Stimulated activated CD4-positive, alpha-beta T cell treated with anti-CD3 and anti-CD28 coated beads, Interleukin-12 subunit alpha, Interleukin-12 subunit beta, amount 100 ng/mL, for 4 hours (primary cell): Measurements from ENCODE around the gene CHGA.

Experiments
- DNase-seq: peaks from one replicate; pipeline ENCODE4 v3.0.0-alpha.2; 2020

The CHGA gene

DNA sequence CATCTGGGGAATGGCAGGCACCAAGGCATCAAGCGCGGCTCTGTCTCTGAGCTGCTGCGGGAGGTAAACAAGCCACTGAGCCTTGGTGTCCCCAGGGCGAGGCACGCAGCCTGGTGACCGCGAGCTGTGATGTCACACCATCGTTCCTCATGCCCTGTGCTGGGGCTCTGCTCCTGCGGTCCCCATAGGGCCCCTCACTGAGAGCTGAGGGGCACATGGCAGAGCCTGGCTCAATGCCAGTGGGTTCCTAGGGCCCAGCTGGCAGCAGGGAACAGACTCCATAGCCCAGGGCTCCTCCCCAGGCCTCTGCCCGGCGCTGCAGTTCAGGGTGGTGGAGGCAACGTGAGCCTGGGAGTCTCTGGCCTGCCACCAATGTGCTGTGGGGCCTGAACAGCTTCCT lies 22.6 kb downstream of the CHGA start:
- no peak for DNase-seq

DNA sequence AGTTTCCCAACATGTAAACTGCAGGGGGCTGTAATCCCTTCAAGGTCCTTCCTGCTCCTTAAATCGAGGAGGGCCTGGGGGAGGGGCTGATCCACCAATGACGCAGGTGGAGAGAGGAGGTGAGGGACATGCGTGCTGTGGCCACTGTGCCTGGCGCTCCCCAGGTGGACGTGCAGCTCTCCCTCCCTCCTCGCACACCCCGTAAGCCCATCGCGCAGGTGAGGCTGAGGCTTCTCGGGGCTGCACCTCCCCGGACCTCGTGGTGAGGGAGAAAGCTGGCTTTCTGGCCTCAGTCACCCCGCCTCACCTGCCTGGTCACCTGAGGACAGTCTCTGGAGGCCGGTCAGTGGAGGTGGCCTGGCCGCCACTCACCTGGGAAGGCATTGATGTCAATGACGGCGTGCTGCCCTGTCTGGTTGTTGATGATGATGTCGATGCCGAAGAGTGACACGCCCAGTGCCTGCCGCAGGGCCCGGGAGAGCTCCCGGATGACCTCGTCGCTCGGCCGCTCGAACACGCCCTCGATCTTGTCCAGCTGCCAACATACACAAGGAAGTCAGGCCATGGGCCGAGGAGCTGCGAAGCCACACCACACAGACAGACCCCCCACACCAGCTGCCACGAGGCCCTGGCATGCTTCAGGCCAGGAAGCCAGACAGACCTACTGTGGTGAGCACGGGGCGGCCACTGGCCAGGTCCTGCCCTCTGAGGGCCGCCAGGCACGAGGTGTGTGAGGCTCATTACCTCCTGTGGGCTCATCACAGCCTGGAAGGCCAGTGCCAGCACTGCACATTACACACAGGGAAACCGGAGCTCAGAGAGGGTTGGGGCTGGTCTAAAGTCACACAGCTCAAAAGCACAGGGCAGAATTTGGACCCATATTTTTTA lies 23.3 kb downstream of the CHGA start:
- DNase-seq: no peak

DNA sequence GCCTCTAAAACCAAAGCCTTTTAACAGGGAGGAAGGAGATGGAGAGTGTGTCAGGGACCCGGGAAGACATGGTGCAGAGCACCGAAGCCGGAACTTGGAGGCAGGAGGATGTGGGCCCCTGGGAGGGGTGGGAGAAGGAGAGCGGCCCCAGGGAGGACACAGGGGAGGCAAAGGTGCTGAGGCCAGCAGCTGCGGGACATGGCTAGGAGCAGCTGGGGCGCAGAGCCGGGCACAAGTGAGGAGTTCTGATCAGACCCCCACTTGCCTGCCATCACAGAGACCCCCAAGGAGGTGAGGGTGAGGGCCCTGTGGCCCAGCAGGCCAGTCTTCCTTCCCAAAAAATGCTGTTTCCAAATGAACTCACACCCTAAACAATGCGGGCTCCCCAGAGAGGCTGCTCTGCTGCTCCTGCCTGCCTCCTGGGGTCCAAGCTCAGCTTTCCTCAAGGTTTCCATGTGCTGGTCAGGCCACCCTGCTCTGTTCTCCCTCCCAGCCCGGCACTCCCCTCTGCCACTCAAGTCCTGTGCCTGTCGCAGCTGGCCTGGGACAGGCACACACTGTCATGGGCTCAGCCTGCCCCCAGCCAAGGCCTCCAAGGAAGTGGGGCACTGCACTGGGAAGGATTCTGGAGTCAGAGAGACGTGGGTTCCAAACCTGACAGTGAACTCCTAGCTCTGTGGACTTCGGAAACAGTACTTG lies 24.0 kb downstream of the CHGA start:
- DNase-seq: no peak

DNA sequence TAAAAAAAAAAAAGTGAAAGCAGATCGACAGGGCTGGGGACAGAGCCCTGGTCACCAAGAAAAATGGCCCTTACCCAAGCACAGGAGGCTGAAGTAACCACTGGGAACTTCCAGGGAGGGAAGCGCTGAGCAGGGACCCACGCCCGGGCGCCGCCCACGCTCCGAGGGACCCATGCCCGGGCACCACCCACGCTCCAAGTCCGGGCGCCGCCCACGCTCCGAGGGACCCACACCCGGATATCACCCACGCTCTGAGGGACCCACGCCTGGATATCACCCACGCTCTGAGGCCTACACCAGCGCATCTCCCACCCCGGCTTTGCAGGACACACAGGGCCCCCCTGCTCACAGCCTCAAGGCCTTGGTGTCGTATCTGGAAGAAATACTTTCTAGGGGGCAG lies 25.7 kb downstream of the CHGA start:
- DNase-seq: no peak

DNA sequence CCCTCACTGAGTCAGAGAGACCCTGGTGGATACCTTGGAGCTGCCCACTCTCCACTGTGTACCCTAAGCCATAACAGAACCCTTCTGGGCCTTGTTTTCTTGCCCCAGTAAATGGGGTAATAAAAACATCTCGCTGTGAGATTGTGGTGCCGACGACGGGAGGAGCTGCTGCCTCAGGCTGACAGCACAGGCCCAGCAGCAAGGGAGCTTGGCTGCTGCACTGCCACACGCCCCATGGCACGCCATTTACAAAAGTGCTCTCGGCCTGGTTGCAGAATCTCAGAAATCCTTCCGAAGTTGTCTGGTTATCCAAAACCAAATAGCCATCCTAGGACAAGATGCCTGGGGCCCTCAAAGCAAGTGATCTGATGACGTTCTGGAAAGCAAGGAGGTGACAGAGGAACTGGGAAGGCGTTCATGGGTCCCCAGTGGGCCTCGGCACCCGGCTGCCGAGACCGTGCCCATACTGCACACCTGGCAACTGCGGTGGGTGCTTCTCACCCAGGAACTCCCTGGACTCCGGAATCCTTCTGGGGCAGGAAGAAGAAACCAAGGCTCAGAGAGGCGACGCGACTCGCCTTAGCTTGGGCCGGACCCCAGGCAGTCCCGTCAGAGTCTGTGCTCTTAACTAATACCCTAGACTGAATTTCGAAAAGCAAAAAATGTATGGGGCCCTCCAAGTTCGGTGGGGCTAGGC lies 26.7 kb downstream of the CHGA start:
- DNase-seq: no peak

DNA sequence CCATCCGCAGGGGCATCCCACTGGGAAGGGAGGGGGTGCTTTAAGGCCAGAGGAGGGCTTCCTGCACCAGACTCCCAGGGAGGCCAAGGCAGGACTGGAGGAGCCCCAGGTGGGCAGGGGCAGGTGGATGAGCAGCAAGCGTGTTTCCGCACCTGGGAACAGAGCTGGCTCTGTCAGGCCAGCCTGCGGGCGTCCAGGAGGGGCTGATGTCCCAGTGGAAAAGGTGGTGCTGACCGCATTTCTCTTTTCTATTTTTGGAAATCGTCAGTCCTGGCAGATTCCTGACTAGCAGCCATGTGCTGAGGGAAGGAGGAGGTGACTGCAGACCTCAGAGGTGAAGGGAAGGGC lies 27.2 kb downstream of the CHGA start:
- DNase-seq: no peak

DNA sequence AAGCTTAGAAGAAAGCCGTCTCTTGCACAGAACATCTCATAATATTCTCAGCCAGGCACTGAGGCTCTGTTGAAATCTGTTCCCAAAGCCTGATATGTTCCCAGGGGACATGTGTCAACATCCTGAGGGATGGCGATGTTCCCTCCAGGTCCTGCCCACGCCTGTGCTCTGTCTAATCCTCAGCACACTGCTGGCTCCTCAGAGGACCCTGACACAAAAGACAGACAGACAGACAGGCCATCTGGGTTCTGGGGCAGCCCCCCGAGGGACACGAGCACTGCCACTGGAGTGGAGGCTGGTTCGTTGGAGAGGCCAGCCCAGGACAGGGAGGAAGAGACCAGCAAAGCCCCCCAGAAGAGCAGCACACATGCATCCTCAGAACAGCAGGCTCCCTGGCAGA lies 27.8 kb downstream of the CHGA start:
- no peak for DNase-seq

DNA sequence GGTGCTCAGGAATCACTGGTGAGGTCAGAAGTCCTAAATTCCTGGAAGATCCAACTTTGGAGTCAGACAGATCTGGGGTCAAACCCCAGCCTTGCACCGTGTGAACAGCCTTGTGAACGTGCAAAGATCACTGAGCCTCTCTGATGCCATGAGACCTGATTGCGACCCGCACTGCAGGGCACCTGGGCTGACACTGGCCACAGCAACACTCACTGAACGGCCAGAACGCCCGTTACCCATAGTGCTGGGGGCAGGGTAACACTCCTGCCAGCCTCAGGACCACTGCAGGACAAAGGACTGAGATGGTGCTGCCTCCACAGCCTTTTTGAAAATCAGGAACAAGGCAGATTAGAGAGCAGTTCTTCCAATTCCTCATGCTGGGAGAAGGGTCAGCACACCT lies 28.3 kb downstream of the CHGA start:
- DNase-seq: no peak

DNA sequence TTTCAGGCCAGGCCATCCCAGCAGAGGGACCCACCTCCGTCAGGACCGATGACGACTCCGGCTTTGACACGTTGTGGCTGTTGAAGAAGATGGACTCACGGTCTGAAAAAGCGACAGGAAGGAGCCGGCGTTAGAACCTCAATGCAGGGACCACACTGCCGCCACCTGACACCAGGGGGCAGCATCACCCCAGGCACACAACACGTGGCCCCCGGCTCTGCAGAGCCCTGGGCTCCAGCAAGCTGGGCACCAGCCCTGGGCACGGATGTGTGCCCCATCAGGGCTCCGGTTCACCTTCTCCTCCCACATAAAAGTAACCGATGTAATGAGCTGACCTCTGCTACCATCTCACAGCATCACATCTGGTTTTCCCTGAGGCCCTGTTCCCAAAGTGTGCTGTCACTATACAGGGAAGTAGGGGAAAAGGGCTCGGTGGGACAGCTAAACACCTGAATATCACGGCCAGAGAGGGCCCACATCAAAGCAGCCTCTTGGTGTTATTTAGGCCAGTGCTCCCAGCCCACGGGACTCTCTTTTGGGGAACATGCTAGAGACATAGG lies 29.0 kb downstream of the CHGA start:
- DNase-seq: peak; percentile 81

DNA sequence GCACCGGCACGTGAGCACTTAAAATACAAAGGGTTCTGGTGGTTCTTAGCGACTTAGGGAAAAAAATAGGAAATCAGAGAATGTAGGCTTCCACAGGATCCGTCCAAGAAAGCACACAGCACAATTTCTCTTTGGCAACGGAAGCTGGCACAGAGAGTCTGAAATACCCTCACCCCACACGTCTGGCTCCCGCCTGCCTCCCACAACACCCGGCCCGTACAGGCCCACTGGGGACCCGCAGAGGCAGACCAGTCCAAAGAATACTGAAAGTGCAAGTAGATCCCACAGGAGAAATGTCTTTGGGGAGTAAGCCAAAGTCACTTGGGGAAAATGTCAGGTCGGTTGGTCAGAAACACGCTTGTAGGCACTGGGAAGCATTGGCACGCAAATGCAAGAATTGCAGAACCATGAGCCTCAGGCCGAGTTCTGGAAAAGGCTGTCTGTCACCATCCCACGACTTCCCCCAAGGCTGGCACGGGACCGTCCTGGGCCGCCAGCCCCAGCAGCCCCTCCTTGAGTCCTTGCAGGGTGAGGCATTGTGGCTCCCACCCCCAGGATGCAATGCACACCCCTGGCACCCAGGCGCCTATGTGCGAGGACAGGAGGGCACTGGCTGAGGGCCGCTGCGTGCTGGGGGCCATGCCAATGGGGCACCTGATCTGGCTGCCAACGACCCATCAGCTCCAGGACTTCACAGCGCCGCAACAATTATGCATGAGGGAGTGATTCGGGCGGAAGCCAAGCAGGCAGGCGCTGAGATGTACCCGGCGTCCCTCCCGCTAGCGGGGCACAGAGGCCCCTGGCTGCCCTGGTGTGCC lies 29.7 kb downstream of the CHGA start:
- DNase-seq: no peak

DNA sequence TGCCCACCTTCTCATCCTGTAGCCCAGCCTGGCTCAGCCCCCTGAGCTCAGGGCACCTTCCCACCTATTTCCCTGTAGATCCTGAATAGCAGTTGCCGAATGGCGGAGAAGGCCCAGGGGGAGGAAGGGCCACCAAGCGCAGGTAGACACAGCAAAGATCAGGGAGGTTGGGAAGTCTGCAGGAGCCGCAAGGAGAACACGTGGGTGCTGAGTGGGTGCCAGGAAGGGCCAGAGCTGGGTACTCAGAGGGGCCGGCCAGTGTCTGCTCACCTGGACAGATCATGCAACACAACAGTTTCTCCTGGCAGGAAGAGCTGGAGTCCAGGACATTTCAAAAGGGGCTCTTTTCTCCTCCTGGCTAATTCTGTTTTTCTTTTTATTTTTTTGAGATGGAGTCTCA lies 30.6 kb downstream of the CHGA start:
- no peak for DNase-seq

DNA sequence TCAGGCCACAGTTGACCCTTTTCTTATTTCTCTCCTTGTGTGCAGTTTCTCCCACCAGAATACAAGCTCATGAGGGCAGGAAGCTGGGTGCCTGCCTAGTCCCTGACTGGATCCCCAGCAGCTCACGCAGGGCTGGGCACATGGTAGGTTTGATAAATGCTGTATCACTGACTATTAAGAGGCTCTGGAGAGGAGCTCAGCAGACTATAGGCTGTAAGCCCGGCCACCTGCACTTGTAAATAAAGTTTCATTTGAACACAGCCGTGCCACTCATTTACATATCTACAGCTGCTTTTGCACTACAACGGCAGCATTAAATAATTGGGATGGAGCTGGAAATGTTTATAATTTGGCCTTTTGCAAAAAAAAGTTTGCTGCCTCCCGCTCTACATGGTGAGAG lies 32.0 kb downstream of the CHGA start:
- no peak for DNase-seq

DNA sequence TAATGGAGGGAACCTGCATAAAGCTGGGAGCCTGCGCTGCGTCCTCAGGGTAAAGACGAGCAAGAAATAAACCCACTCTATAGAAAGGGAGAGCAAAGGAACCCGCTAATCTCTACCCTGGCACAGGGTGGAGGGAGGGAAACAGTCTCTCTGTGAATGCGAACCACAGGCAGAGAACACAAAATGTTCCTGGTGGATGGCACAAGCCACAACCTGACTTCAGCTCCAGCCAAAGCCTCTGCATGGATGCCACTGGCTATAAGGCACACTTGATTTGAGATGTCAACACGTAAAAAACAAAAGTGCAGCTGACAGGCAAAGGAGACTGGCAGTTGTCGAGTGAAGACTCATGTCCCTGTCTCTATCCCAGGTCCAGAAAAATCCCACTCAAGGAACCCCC lies 32.4 kb downstream of the CHGA start:
- no peak for DNase-seq

DNA sequence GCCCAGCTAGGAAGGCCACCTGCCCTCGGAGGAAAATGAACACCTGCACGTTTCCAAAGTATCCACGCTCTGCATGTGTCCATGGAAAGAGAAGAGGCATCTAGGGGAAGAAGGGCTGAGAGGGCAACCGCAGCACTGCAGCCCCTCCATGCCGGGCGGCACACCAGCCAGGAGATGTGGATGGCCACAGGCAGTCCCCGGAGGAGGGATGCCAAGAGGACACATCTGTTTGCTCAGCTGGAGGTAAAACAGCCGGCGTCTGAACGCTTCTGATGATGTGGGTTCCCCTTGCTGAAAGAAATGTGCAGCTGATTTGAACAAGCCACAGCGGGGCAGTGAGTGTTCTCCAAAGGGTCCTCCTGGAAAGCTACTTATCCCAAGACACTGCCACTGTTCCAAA lies 34.0 kb downstream of the CHGA start:
- DNase-seq: no peak

DNA sequence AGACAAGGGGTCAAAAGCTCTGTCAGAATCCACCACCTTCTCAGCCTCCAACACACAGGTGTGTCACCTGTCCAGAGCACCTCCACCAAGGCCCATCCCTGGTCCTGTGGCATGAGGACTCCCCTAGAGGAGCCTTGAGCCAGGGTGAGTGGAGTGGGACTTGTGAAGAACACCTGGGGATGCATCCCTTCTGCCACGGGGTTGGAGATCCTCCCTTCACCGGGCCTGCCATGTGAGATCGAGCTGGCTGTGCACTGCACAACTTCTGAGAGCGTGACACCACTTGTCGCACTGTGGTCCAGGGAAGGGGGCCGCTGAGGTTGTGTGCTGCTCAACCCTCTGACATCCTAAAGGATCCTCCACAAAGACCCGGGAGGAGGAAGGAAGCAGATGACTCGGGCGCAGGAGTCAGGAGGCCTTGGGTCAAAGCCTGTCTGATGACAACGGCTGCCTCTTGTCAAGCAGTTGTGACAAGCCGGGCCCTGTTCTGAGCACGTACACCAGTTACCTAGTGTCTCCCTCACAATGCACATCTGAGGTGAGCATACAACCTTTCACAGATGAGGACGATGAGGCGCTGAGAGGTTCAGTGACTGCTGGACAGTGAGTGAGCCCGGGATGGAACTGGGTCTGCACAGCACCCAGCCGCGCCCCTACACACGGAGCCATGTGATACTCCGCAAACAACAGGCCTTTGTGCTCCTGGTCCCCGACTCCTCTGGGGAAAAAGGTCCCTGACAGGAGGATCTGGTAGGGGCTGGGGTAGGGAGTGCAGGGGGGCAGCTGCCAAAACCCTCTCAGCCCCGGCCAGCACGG lies 35.6 kb downstream of the CHGA start:
- no peak for DNase-seq

DNA sequence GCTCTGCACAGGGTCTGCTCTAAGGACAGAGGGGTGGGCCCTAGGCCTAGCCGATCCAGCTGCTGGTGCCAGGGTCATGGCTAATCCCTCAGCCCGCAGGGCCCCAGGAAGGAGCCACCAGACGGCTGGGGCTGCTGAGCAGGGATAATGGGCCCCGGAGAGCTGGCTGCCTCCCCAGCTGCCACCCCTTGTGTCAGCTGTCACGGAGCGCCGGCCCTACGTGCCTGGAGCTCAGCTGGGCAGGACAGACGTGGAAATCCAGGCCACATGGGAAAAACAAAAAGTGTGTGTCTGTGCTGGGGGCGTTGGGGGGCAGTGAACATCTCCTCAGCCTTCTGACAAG lies 36.2 kb downstream of the CHGA start:
- no peak for DNase-seq

DNA sequence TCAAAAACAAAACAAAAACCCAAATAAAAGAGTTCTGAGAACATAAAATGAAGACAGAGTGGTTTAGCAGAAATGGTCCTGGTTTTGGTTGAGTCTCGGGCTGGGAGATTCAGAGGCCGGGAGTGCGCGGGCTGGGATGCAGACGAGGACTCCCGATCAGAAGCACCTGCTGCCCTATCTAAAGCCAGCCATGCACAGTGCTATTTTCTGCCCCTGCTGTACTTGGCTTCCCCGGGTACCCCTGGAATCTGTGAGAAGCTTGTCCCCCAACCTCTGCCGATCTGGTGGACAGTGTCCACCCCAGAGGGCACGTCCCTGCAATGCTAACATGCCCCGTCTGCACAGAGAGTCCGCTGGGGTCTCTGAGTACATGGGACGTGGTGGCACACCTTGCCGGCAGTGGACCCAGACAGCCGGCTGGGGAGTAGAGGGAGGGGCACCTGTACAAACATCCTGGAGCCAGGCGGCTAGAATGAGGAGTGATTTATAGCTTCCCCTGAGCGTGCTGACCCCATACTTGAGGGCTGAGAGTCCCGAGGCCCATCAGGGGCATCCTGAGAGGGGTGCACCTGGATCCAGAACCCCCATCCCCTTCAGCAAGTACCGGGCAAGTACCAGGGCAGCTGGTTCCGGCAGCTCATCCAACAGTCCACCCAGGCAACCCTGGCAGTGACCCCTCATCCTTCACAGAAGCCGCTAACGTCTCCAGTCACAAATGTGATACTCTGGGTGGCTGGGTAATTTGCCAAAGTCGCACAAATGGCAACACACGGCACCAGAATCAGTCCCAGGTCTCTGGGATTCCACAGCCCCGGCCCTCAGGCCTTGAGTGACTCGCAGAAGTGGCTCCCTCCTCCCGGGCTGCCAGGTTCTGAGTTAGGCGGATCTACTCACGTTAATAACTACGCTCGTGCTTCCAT lies 37.1 kb downstream of the CHGA start:
- no peak for DNase-seq

DNA sequence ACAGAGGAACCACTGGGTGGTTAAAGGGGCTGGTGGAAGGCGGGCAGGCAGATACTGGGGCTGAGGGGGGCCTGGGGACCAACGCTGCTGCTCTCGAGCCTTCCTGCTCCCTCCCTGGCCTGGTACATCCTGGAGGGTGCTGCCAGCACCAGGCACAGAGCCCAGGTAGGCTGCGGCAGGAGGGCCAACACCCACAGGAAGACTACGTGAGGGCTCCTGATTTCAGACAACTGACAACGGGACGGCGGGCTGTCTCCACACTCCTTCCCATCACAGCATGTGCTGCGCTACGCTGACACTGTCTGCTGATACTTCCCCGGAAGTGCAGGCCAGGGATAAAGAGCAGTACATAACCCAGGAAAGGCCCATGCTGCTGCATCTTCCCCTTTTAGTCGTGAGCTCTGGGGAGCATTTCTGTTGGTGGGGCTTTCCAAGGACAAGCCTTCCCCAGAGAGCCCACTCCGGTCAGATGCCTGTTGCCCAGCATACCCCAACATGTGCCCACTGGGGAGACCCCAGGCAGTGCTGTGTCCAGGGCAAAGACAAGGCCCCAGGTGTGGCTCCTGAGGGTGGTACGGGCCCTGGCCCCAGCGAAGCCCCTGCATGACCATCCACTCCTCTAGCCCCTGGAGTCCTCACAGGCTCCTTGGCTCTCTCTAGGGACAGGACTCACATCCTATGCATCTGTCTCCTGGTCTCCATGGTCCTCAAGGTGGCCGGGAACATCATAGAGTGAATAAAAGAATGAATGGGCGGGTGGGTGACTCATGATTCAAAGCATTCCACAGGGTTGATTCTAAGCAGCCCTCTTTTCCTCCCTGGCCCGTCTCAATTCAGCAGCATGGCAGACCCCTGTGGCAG lies 38.0 kb downstream of the CHGA start:
- no peak for DNase-seq

DNA sequence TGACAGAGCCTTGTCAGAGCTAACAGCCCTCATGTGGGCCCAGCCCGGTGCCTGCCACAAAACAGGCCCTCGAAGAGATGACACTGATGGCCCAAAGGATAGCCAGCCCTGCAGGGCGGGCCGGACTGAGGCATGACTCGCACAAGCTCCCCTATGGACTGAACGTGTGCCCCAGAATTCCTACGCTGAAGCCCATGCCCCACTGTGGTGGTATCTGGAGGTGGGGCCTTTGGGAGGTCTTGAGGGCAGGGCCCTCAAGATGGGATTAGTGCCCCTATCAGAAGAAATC lies 38.6 kb downstream of the CHGA start:
- no peak for DNase-seq
